Choroid plexus epithelial cell (primary cell): ENCODE measurements around the gene NEDD4.

Source experiments
- DNase-seq: peaks from one replicate; pipeline ENCODE4 v3.0.0-alpha.2; 2010; ENCODE audit warnings: low read depth
- H3K4me3 ChIP-seq: 2 replicates; pipeline ENCODE4 v1.5.1; 2011; ENCODE audit warnings: low read depth, mild to moderate bottlenecking, control low read depth, low read length, moderate library complexity
- CTCF ChIP-seq: conservative IDR thresholded peaks from 2 replicates; pipeline ENCODE4 v1.5.1; 2011; ENCODE audit warnings: low read depth, mild to moderate bottlenecking, control low read depth, inconsistent platforms, low read length, moderate library complexity

NEDD4 gene

DNA sequence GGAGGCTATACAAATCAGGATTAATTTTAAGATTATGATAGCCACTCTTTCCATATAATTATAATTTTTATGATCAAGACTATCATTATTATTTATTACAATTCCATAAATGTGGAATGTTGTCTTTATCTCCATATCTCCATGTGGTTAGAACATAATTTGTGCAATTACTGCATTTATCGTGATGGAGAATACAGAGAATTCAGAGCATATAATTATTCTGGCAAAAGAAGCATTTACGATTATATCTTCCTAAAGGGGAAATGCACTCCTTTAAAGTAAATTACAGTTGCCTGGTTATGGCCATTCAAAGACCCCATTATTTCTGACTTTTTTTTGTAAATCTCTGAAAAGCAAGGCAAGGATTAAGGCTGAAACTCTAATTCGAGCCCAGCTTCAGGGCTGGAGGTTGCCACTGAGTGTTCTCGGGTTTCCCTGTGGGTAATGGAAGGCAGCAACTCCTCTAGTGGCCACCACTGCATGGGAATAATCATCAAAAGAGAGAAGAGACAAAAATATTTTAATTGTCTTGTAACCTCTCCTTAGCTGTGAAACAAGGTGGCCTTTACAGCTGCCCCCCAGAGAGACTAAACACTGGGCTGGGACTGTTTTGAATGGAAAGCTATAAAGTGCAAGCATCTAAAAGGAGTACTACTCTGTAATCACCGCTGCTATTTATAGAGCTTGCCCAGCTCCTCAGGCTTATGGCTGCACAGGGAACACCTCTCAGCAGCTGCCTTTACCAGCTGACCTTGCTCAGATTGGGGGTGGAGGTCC is 190.6 kb downstream of the NEDD4 start:
- TF ChIP-seq CTCF, result peak; percentile 28
- H3K4me3 ChIP-seq, result no peak overlapping the region
- no peak for DNase-seq

GRCh38 chr15:55800216-55800615 is 193.2 kb downstream of the NEDD4 start:
- no peak for DNase-seq
- no peak for TF ChIP-seq CTCF
- no peak overlapping the region for H3K4me3 ChIP-seq

DNA sequence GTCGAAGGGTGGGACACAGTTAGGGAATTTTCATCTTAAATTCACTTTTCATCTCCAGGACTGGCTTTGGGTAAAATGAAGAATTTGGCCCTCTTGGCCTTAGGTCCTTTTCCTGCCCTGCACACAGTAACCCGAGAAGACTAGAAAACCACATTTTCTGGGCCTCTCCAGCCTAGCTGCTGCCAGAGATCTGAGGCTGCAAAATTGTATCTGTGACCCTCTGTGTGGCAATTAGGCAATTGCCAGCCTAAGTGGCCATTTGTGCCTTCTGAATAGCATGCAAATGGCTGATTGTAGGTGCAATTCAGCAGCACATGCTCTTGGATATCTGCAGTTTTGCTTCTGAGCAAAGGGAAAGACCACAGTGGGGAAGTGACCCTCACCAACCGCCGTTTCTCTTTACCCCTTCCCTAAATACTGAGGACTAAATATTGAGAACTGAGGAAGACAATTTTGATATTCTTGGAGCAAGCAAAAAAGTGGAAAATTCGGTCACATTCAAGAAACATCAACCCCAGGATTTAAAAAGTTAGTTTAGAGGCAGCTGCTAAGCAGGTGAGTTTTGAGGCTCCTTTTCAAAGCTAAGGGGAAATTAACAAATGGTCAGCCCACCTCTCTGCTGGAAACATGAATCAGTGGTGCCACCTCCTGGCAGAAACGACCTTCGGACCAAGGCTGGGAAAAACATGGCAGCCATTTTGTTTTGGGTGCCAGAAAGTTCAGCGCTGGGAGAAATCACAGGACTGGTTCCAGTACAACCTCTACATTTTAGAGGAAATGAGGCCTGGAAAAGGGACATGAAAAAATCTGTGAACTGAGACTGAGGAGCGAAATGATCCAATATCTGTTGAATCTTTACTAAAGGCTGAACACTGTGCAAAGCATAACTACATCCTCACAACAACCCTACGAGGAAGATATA is 193.9 kb downstream of the NEDD4 start:
- peak; percentile 82 for DNase-seq
- peak; percentile 96 for TF ChIP-seq CTCF
- H3K4me3 ChIP-seq, result no peak overlapping the region

GRCh38 chr15:55796321-55796965 is 197.0 kb downstream of the NEDD4 start:
- no peak for TF ChIP-seq CTCF
- H3K4me3 ChIP-seq, result no peak overlapping the region
- peak; percentile 63 for DNase-seq

DNA sequence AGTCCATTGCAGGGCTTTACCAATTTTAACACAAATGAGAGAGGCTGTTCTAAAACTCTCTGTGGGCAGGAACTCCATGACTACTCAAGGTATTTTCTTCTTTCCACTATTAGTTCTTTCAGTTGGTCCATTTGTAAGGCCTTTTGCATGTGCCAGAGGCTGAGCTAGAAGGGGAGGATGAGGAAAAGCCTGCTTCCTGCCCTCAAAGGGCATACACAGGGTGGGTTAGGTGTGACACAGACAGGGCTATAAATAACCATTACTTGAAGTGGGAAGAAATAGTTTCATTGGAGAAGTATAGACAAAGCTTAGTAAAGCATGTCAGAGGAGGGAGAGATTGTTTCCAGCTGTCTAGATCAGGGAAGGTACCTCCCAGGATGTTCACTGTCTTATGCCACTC is 198.4 kb downstream of the NEDD4 start:
- no peak overlapping the region for H3K4me3 ChIP-seq
- no peak for TF ChIP-seq CTCF
- no peak for DNase-seq

- no peak overlapping the region for H3K4me3 ChIP-seq
- no peak for TF ChIP-seq CTCF
- peak; percentile 90 for DNase-seq
Measured at GRCh38 chr15:55791551-55792400, 201.6 kb downstream of the NEDD4 start.
